ENCODE results near the gene CHPF2. TPM values are rescaled to one million over a fixed set of nuclear protein-coding genes. Genes with fewer than 3 reads are reported as not detected.

CHPF2 gene
- 10 to 100 TPM; 36.2 to 42.7 TPM for total RNA-seq

DNA sequence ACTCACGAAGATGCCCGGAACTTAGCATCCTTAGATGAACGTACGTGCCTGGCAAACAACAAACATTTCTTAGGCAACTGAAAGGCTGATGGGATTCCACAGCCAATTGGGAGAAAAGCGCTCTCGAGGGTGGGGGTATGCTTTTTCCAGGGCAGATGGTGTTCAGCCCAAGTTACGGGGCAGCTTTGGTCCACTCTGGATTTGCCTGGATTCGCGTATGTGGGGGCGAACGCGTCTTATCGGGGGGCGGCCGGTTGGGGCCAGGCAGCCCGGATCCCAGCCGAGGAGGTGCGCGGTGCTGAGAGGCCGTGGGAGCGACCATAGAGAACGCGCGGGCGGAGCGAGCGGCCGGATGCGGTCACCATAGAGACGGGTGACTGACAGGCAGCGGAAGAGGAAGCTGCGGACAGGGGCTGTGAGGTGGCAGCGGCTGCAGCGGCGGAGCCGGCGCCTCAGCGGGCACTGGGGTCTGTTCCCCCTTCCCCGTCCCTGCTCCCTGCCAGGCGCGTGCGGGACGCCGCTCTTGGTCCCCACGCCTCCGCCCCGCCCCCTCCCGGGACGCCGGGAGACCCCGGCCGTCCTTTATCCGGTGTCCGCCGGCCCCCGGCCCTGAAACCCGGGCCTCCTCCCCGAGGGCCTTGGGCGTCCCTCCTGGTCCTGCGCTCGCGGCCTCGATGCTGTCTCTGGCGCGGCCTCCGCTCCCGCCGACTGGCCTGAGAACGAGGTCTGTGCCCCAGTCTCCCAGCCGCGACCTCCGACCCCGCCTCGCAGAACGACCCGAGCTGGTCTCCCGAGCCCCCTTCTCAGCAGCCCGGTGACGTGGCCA is at the start of gene CHPF2:
Gene CHPF2, plus strand, starts transcription at position 393 of the 826 bp plus-strand sequence. CDS start 1,529 bp downstream, outside the sequence.
- Histone ChIP-seq H3K4me3 (peak within 1 kb of the TSS; percentile 86), H3K36me3 (no peaks in the 10 kb centered on the region), H3K27ac (peak within 1 kb of the TSS; percentile 53), H3K4me1 (peaks cover 14% of the 10 kb centered on the region), H3K9me3 (no peaks in the 10 kb centered on the region), H3K27me3 (no peaks in the 10 kb centered on the region), H3K9ac (ENCODE audit: low read depth in 2 of 2, low read length in 2 of 2) (peak within 1 kb of the TSS; percentile 81 to 93)
- TF ChIP-seq, protein P1, sequence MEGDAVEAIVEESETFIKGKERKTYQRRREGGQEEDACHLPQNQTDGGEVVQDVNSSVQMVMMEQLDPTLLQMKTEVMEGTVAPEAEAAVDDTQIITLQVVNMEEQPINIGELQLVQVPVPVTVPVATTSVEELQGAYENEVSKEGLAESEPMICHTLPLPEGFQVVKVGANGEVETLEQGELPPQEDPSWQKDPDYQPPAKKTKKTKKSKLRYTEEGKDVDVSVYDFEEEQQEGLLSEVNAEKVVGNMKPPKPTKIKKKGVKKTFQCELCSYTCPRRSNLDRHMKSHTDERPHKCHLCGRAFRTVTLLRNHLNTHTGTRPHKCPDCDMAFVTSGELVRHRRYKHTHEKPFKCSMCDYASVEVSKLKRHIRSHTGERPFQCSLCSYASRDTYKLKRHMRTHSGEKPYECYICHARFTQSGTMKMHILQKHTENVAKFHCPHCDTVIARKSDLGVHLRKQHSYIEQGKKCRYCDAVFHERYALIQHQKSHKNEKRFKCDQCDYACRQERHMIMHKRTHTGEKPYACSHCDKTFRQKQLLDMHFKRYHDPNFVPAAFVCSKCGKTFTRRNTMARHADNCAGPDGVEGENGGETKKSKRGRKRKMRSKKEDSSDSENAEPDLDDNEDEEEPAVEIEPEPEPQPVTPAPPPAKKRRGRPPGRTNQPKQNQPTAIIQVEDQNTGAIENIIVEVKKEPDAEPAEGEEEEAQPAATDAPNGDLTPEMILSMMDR (IDR thresholded peaks at IDR 0.05), result no peak
- peak; percentile 95 for DNase-seq
- intact Hi-C loops (cut with DNase I), result no loop called here

GRCh38 chr7:151185762-151186639 is 46.3 kb upstream of the CHPF2 start:
- TF ChIP-seq, protein P1 (IDR thresholded peaks at IDR 0.05), result no peak
- Histone ChIP-seq H3K4me1 (no peaks in the 10 kb centered on the region), H3K27me3 (no peaks in the 10 kb centered on the region), H3K27ac (no peak overlapping the region), H3K9ac (ENCODE audit: low read depth in 2 of 2, low read length in 2 of 2) (no peak overlapping the region), H3K4me3 (no peak overlapping the region), H3K36me3 (no peaks in the 10 kb centered on the region), H3K9me3 (no peaks in the 10 kb centered on the region)
- intact Hi-C loops (cut with DNase I), result no loop called here
- no peak for DNase-seq

DNA sequence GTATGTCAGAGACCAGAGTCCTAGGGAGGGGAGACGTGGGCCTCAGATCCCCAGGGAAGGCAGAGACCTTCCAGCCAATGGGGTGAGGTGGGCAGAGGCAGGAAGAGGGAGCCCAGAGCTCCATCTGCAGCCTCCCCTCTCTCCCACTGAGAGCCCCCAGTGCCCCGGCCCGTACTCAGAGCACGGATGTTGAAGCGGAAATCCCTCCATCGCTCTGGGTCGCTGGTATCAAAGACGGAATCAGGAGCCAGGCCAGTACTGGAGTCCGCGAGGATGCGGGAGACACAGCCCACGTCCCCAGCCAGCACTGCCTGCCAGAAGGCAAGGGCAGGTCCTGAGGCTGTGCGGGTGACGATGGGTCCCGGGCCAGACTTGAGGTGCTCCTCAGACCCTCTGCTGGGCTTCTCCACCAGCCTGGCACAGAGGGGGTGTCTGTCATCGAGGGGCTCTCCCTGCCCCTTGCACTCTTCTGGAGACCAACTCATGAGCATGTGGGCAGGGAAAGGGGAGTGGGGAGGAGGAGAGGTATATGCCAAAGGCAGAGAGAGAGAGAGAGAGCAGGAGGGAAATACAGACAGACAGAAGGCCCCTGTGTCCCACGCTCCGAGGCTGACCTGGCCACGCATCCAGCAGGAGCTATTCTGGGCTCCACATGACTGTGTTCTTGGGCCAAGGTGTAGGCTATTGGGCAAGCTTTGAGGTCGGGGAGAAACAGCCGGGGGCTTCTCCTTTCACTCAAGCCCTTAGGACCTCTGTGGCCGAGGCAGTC is 45.5 kb upstream of the CHPF2 start, which contains the start of gene ASB10:
Gene ASB10, minus strand, starts transcription at position 611 of the 769 bp plus-strand sequence. Its CDS starts 120 bp downstream, at position 491.
- H3K4me3 ChIP-seq, result no peak within 1 kb of the TSS
- H3K27me3 ChIP-seq, result no peaks in the 10 kb centered on the region
- H3K36me3 ChIP-seq, result no peaks in the 10 kb centered on the region
- no peaks in the 10 kb centered on the region for H3K9me3 ChIP-seq
- intact Hi-C loops (cut with DNase I), result no loop called here
- no peaks in the 10 kb centered on the region for H3K4me1 ChIP-seq
- no peak within 1 kb of the TSS for H3K27ac ChIP-seq
- TF ChIP-seq, protein P1 (IDR thresholded peaks at IDR 0.05), result no peak
- no peak for DNase-seq
- H3K9ac ChIP-seq (ENCODE audit: low read depth in 2 of 2, low read length in 2 of 2), result no peak within 1 kb of the TSS

DNA sequence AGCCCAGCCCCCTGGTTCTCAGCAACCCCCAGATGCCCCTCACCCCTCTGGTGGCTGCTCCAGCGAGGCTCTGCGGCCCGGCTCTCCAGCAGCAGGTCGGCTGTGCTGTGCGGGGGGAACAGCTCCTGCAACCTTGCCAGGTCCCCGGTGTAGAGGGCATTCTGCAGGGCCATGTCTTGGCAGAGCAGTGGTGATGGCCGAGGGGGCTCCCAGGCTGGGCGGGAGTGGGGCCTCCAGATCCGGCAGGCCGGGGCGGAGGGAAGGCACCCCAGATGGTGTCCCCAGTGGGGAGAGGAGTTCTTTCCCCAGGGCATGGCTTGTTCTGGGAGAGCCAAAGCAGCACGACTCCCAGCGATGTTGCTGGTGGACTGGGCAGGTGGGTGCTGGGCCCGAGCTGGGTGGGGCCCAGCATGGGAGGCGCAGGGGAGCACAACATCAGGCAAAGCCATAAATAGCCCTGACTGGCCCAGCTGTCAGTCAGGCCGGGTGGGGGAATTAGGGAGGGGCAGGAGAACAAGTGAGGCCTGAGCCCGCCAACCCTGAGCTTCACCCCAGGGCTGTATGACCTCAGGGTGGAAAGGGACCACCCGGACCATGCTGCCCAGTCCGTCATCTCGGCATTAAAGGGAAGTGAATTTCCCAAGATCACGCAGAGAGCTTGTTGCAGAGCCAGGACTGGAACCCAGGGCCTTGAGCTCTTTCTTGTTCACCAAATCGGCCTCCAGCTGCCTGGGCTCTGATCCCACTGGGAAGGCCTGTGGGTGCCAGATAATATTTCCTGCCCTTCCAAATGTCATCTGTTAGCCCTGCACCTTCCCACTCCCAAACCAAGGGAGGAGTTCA is 44.7 kb upstream of the CHPF2 start:
- H3K9me3 ChIP-seq, result no peaks in the 10 kb centered on the region
- H3K27ac ChIP-seq, result no peak overlapping the region
- no peaks in the 10 kb centered on the region for H3K27me3 ChIP-seq
- DNase-seq, result no peak
- TF ChIP-seq, protein P1 (IDR thresholded peaks at IDR 0.05), result no peak
- no peak overlapping the region for H3K9ac ChIP-seq (ENCODE audit: low read depth in 2 of 2, low read length in 2 of 2)
- intact Hi-C loops (cut with DNase I), result no loop called here
- H3K36me3 ChIP-seq, result no peaks in the 10 kb centered on the region
- H3K4me1 ChIP-seq, result no peaks in the 10 kb centered on the region
- no peak overlapping the region for H3K4me3 ChIP-seq

All from colonic mucosa (tissue), 4 donors.